NCI-H187 (cell line): ENCODE measurements around the gene IMPG2.

Experiments used
- DNase-seq, 2 experiments: peaks; one replicate each; lab custom pipeline; 2025; lab: John Stamatoyannopoulos, UW

Gene IMPG2

GRCh38 chr3:101240719-101241399 is 79.5 kb downstream of the IMPG2 start:
- DNase-seq = no peak

DNA sequence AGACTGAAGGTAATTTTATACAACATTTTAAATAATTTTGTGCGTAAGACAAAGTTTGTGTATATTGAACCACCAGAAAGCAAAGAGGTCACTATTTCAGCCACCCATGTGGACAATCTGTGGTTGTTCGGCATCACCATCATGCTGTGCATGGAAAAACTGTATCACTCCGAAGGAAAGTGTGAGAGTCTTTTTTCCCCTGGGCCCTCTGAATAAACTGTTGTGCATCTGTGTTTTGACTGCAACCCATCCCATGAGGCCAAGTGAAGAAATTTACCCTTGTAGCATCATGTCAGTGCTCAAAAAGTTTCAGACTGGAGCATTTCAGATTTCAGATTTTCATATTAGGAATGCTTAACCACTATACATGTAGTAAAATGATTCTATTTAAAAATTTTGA is 85.3 kb downstream of the IMPG2 start:
- no peak for DNase-seq

GRCh38 chr3:101230618-101231017 is 89.8 kb downstream of the IMPG2 start:
- no peak for DNase-seq

GRCh38 chr3:101229681-101230080 is 90.7 kb downstream of the IMPG2 start:
- no peak for DNase-seq

DNA sequence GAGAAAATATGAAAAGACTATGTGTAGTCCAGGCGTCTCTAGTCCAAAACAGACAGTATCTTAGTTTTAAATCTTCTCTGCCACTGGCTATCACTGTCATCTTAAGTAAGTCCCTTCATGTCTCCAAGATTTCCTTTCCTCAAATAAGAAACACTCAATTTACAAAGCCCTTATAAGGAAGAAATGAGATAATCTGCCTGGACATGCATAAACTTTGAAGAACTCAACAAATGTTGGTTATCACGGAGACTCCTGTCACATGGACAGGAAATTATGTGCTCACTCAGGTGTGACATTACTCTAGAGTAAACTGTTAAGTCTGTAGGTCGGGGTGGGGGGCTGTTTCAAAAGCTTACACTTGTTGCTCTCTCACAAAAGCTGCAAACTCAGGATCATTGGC is 91.9 kb downstream of the IMPG2 start:
- no peak for DNase-seq

DNA sequence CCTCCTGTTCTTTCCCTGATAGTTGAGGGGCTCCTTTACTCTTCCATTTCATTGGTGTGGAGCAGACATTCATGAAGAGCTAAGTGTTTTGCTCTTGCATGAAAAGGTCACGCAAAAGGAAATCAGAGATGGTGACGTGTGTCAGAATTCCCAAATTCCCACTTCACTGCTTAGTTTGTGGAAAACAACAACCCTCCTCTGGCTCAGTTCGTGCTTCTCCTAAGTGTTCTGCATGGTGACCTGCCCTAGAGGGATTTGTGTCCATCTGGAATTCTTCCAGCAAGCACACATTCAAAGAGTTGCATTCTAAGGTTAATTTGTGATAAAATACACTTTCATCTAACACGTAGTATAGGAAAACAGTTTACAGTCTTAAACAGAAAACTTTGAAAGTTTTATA is 95.6 kb downstream of the IMPG2 start:
- no peak for DNase-seq

DNA sequence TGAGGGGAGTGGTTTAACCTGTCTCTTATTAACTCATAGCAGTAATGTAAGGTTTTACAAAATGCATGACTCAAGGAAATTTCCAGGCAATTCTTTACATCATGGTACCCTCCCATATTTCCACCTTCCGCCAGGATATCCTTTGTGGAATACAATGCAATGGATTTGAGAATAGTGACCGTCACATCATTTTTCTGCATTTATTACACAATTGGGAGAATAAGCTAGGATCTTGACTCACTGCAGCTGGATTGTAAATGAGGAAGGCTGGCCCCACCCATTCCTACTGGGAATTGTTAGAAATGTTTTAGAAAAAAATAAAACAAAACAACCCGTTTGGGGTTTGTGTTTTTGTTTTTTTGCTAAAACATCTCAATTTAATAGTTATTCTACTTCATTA is 97.4 kb downstream of the IMPG2 start:
- DNase-seq = no peak

- DNase-seq = no peak
These were observed 100.4 kb downstream of the IMPG2 start for GRCh38 chr3:101219842-101220560.

DNA sequence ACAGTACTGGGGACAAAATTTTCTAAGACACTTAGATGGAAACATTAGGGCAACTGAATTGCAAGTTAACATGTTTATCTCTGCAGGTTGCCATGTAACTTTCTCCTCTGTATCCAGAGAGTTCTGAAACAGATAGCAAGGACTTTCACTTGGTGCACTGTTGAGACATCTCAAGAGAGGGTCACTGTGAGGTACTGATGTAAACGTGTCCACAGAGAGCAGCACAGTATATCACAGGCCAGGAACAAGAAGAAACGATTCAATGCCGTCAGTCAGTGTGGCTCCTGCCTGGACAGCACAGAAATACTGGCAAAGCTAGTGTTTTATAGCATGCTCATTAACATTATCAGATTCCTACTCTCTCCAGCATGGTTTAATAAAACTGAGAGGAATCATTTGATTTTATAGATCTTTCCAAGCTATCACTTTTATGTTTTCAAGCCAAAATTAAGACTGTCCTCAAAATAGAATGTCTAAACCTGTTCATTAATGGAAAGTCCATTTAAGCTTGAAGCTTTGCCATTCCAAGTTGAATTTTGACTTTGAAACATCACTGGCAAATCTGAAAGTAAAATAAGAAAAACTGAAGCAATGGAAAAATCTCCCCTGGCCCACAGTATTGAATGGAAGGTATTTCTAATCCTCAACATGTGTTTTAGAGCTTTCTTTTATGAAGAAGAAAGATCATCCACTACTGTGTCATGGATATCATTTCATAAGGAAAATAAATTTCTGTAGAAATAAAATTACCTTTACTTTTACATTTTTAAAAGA is 102.7 kb downstream of the IMPG2 start:
- DNase-seq = no peak

DNA sequence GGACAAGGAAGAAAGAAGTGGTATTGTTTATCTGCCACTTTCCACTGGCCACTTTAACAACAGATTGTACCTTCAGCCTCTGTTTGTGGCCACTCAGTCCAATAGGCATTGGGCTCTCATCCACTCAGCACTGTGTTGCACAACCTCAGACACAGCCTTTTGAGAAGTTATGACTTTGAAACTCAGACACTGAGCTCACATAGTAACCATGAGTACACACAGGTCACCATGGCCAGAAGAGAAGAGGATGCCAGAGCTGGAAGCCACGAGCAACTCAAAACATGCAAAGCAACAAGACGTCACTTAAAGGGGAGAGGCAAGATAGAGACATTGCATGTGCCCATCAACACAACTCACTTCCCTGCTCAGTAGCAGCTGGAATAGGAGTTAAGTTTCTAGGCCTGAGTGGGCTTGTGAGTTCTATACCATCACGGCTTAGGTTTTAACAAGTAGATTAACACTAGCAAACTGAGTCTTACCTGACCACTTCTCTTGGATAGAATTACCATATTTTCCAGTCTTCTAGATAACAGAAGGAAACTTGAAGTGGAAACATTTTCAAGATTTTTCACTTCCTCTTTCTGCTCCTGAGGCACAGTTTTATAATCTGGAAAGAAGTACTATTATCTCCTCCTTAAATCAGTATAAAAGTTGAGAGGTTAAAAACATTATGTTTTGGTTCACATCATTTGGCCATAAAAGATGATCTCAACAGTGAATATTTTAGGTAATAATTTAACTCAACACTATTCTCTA is 103.5 kb downstream of the IMPG2 start:
- no peak for DNase-seq

GRCh38 chr3:101212730-101213129 is 107.6 kb downstream of the IMPG2 start:
- DNase-seq = no peak

GRCh38 chr3:101204246-101204645 is 116.1 kb downstream of the IMPG2 start:
- no peak for DNase-seq

DNA sequence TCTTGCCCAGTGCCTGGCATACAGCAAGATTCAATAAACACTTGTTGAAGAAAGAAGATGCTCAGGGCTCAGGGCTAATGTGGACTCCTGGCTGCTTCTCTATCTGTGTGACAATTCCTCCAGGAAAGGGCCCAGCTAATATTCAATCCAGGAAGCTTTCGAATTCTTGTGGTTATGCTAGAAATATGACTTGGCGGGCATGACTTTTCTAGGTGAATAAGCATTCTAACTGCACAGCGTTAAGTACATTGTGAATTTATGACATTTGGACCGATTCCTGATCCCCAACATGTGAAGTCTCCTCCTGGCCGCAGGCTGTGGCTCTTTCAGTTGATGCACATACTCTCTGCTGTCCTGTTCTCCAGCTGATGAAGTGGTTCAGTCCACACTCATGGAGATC is 117.0 kb downstream of the IMPG2 start:
- DNase-seq = no peak

GRCh38 chr3:101202640-101203039 is 117.7 kb downstream of the IMPG2 start:
- no peak for DNase-seq

- no peak for DNase-seq
These were observed 119.9 kb downstream of the IMPG2 start for GRCh38 chr3:101200461-101200860.

DNA sequence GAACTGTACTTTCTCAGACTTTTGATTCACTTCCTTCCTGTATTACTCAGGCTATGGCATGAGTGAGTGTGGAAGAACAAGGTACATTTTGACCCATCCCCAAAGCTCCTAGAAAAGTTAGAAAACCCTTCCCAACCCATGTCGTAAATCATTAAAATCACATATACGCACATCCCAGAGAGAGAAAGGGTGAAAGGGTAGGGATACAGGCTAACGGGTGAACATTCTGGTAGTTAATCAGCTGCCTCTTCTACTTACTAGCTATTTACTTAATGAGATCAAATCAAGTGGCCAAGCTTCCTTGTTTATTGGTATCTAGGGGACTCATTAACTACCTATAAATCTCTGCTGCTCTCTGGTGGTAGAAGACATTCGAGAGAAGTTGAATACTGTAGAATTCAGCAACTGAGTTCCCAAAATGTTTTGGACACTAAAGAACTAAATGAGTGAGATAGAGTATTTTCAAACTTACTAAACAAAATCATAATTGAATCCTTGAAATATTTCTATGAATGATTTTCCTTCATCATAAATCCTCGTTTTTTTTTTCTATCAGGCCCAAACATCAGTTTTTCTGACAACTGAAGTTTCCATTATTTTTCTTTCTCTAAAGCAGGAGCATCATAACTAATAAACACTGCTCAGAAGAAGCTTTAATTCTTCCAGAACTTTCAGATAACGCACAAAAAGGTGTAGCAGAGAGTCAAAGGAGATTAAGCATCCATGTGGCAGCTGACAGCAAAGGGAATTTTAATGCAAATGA is 124.2 kb downstream of the IMPG2 start:
- no peak for DNase-seq

DNA sequence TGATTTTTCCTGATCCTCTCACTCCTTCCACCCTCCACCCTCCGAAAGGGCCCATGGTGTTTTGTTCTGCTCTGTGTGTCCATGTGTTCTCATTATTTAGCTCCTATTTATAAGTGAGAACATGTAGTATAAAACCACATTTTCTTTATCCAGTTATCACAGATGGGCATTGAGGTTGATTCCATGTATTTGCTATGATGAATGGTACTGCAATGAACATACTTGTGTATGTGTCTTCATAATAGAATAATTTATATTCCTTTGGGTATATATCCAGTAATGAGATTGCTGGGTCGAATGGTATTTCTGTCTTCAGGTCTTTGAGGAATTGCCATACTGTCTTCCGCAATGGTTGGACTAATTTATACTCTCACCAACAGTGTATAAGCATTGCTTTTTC is 126.0 kb downstream of the IMPG2 start:
- DNase-seq = no peak

- DNase-seq = no peak
These were observed 126.4 kb downstream of the IMPG2 start for GRCh38 chr3:101193957-101194356.

DNA sequence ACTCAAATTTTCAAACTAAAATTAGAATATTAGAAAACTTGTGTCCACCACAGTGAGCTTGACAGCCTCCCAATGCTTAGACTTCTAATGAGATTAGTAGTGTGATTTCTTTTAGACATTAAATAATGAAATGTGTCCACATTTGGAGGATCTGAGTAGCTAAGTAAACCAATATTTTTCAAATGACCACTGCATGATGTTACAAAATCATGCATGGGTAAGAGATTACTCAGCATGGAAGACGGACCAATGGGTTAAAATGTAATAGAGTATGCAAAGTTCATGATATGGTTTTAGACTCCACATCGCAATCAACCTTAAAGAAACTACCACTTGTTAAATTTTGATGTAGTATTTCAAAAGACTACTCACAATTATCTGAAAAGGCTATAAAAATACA is 130.6 kb downstream of the IMPG2 start:
- no peak for DNase-seq

- DNase-seq = no peak
These were observed 131.2 kb downstream of the IMPG2 start for GRCh38 chr3:101189176-101189575.

- DNase-seq = no peak
These were observed 135.0 kb downstream of the IMPG2 start for GRCh38 chr3:101185341-101185740.

DNA sequence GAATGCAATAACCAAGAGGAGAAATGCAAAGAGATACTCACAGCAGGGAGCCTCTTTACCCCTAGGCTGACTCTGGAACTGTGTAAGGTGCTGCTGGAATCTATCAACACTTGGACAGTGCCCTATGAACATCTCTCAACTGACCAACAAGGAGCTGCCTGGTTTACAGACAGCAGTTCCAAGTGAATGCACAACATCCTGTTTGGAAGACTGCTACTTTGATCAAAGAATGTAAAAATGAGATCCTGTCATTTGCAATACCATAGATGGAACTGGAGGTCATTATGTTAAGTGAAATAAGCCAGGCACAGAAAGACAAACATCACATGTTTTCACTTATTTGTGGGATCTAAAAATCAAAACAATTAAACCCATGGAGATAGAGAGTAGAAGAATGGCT is 136.3 kb downstream of the IMPG2 start:
- no peak for DNase-seq
